ENCODE results near the gene PSMG3. TPM values are rescaled to one million over a fixed set of nuclear protein-coding genes. Genes with fewer than 3 reads are reported as not detected.

The PSMG3 gene
- total RNA-seq, 2 experiments from 2014 or later, result 13.3 to 13.8 TPM

DNA sequence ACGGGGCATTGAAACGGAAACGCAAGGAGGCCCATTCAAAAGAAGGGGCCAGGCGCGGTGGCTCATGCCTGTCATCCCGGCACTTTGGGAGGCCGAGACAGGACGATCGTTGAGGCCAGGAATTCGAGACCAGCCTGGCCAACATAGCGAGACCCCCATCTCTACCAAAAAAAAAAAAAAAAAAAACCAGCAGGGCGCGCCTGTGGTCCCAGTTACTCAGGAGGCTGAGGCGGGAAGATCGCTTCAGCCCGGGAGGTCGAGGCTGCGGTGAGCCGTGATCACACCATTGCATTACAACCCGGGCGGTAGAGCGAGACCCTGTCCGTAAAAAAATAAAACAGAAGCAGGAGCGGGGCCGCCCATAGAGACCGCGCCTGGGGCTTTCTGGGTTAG, 396 bp downstream of the PSMG3 start:
- Histone ChIP-seq H3K27me3 (ENCODE audit: control insufficient read depth in 1 of 2, insufficient read depth in 2 of 2, low read length in 2 of 2) (no peaks in the 10 kb centered on the region), H3K4me1 (ENCODE audit: insufficient read depth, low read length) (peaks cover 35% of the 10 kb centered on the region), H3K4me3 (ENCODE audit: low read length) (peak overlapping the region; percentile 71), H3K9me3 (ENCODE audit: control insufficient read depth in 1 of 2, insufficient read depth in 1 of 2, low read length in 2 of 2) (no peaks in the 10 kb centered on the region), H3K36me3 (ENCODE audit: insufficient read depth, low read length) (peaks cover 19% of the 10 kb centered on the region), H3K27ac (ENCODE audit: low read depth in 1 of 2, low read length in 2 of 2) (peak overlapping the region; percentile 72 to 83)
- TF ChIP-seq, protein P1, sequence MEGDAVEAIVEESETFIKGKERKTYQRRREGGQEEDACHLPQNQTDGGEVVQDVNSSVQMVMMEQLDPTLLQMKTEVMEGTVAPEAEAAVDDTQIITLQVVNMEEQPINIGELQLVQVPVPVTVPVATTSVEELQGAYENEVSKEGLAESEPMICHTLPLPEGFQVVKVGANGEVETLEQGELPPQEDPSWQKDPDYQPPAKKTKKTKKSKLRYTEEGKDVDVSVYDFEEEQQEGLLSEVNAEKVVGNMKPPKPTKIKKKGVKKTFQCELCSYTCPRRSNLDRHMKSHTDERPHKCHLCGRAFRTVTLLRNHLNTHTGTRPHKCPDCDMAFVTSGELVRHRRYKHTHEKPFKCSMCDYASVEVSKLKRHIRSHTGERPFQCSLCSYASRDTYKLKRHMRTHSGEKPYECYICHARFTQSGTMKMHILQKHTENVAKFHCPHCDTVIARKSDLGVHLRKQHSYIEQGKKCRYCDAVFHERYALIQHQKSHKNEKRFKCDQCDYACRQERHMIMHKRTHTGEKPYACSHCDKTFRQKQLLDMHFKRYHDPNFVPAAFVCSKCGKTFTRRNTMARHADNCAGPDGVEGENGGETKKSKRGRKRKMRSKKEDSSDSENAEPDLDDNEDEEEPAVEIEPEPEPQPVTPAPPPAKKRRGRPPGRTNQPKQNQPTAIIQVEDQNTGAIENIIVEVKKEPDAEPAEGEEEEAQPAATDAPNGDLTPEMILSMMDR (IDR thresholded peaks at IDR 0.05), result no peak
- CTCF ChIA-PET, result interaction anchor here (0.7 kb wide), 1 partner anchor 409 kb away, joined by 3 read pairs; the partner anchor contains the start of gene ZFAND2A
- POLR2A ChIA-PET, result interaction anchor here (1.7 kb wide), 1 partner anchor 785 kb away, joined by 8 read pairs; the partner anchor contains the start of gene EIF3B
- DNase-seq, result no peak
- intact Hi-C loops (cut with DNase I, micrococcal nuclease), result loop anchor here in 1 of 2 experiments (1.0 kb wide), 1 partner anchor 65 kb away; the partner anchor contains the start of gene INTS1
- peaks cover 23% of the 10 kb centered on the region for H3K4me1 Mint-ChIP-seq (ENCODE audit: low read depth)
- H3K9me3 Mint-ChIP-seq, result no peaks in the 10 kb centered on the region
- no peaks in the 10 kb centered on the region for H3K27me3 Mint-ChIP-seq
- peak overlapping the region; percentile 92 for H3K27ac Mint-ChIP-seq
- H3K4me3 Mint-ChIP-seq, result peak overlapping the region; percentile 87
- ATAC-seq (ENCODE audit: poor library complexity), result no peak
- peaks cover 17% of the 10 kb centered on the region for H3K36me3 Mint-ChIP-seq (ENCODE audit: low read depth)

DNA sequence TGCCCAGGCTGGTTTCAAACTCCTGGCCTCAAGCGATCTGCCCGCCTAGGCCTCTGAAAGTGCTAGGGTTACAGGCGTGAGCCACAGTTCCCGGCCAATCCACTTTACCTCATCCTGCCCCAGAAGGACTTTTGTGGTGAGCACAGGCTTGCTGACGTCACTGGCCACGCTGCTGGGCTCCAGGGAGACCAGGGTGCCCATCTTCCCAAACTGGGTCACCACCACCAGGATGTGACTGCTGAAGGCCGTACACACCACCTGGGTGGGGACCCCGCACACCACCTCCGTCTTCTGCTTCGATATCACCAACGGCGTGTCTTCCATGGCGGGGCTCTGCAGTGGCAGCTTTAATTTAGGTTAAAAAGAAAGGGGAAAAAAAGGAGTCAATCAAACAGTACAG, 816 bp downstream of the PSMG3 start:
- ChIA-PET CTCF (interaction anchor here (0.7 kb wide), 1 partner anchor 409 kb away, joined by 3 read pairs; the partner anchor contains the start of gene ZFAND2A), POLR2A (no interaction called here)

DNA sequence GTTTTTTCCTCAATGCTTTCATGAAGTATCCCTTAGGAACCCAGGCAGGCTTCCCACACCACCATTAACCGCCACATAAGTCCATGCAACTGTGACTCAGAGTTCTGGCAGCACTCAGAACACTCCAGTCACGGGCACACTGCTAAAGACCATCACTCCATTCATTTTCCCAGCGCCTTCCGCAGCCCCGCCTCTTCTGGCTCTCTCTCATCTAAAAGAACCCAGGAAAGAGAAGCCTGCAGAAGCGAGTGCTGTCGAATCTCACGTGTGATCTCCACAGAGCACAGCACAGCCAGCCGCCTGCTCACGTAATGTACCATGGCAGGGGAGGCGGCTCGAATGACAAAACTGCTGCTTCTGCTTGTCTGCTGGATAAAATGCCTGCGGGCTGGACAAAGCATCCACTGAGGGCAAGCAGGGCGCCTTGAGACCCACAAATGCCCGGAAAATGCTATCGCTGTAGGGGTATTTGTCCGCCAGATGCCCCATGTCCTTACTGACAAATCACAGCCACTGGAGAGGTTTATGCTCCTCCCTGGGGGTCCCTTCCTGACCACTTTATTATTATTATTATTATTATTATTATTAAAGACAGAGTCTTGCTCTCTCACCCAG, 1.8 kb downstream of the PSMG3 start:
- H3K27ac ChIP-seq (ENCODE audit: low read depth in 1 of 2, low read length in 2 of 2), result no peak overlapping the region
- Mint-ChIP-seq H3K4me3 (peak overlapping the region; percentile 87), H3K27me3 (no peaks in the 10 kb centered on the region), H3K9me3 (no peaks in the 10 kb centered on the region), H3K27ac (no peak overlapping the region), H3K4me1 (ENCODE audit: low read depth) (peaks cover 23% of the 10 kb centered on the region), H3K36me3 (ENCODE audit: low read depth) (peaks cover 17% of the 10 kb centered on the region)
- no peaks in the 10 kb centered on the region for H3K27me3 ChIP-seq (ENCODE audit: control insufficient read depth in 1 of 2, insufficient read depth in 2 of 2, low read length in 2 of 2)
- no peak for DNase-seq
- no peak for ATAC-seq (ENCODE audit: poor library complexity)
- intact Hi-C loops (cut with DNase I, micrococcal nuclease), result no loop called here
- ChIA-PET CTCF (interaction anchor here (0.6 kb wide), 1 partner anchor 749 kb away, joined by 3 read pairs; no protein-coding TSS in a partner anchor), POLR2A (interaction anchor here (0.8 kb wide), 1 partner anchor 839 kb away, joined by 3 read pairs; no protein-coding TSS in a partner anchor)
- H3K4me1 ChIP-seq (ENCODE audit: insufficient read depth, low read length), result peaks cover 35% of the 10 kb centered on the region
- no peak overlapping the region for H3K4me3 ChIP-seq (ENCODE audit: low read length)
- no peaks in the 10 kb centered on the region for H3K9me3 ChIP-seq (ENCODE audit: control insufficient read depth in 1 of 2, insufficient read depth in 1 of 2, low read length in 2 of 2)
- TF ChIP-seq, protein P1 (IDR thresholded peaks at IDR 0.05), result no peak
- peaks cover 19% of the 10 kb centered on the region for H3K36me3 ChIP-seq (ENCODE audit: insufficient read depth, low read length)

More for the DNA sequence above, 816 bp downstream of the PSMG3 start:
- TF ChIP-seq, protein P1 (IDR thresholded peaks at IDR 0.05), result no peak
- H3K36me3 Mint-ChIP-seq (ENCODE audit: low read depth), result peaks cover 17% of the 10 kb centered on the region
- peaks cover 23% of the 10 kb centered on the region for H3K4me1 Mint-ChIP-seq (ENCODE audit: low read depth)
- intact Hi-C loops (cut with DNase I, micrococcal nuclease), result loop anchor here in 1 of 2 experiments (1.0 kb wide), 1 partner anchor 65 kb away; the partner anchor contains the start of gene INTS1
- Histone ChIP-seq H3K27ac (ENCODE audit: low read depth in 1 of 2, low read length in 2 of 2) (peak overlapping the region; percentile 72 to 83), H3K4me1 (ENCODE audit: insufficient read depth, low read length) (peaks cover 35% of the 10 kb centered on the region), H3K36me3 (ENCODE audit: insufficient read depth, low read length) (peaks cover 19% of the 10 kb centered on the region), H3K9me3 (ENCODE audit: control insufficient read depth in 1 of 2, insufficient read depth in 1 of 2, low read length in 2 of 2) (no peaks in the 10 kb centered on the region), H3K4me3 (ENCODE audit: low read length) (peak overlapping the region; percentile 71), H3K27me3 (ENCODE audit: control insufficient read depth in 1 of 2, insufficient read depth in 2 of 2, low read length in 2 of 2) (no peaks in the 10 kb centered on the region)
- H3K4me3 Mint-ChIP-seq, result peak overlapping the region; percentile 87
- DNase-seq (peak in 4 of 14 experiments; percentile 12 to 78 (median 54)), ATAC-seq (ENCODE audit: poor library complexity) (no peak)
- peak overlapping the region; percentile 92 for H3K27ac Mint-ChIP-seq
- no peaks in the 10 kb centered on the region for H3K27me3 Mint-ChIP-seq
- H3K9me3 Mint-ChIP-seq, result no peaks in the 10 kb centered on the region
